Sigmoid colon (tissue), 3 donors: Measurements from ENCODE around the gene PRUNE1.

Experiments used
- CTCF ChIP-seq, 4 experiments: fragments of 450-650 bp in 3 of 4; fragments of 200-600 bp in 1 of 4; IDR thresholded peaks; one replicate each; pipeline ENCODE4 v1.5.1; 2016 to 2019; ENCODE audit warnings: antibody characterized with exemption in 4 of 4, mild to moderate bottlenecking in 3 of 4, moderate library complexity in 2 of 4
- POLR2A ChIP-seq, 2 donors: fragments of 450-650 bp; IDR thresholded peaks; one replicate each; pipeline ENCODE4 v1.6.1; 2016; ENCODE audit warnings: antibody characterized with exemption in 2 of 2, mild to moderate bottlenecking in 2 of 2, moderate library complexity in 2 of 2

- TF ChIP-seq CTCF (IDR thresholded peaks at IDR 0.05), result no peak
- TF ChIP-seq POLR2A (IDR thresholded peaks at IDR 0.05), result no peak
These were observed 47.3 kb downstream of the PRUNE1 start for GRCh38 chr1:151055581-151055980.
